HG03159 (cell line): ENCODE results near the gene DNMBP.

ENCODE experiments used
- ATAC-seq: cut with Tn5 transposase; IDR thresholded peaks from one replicate; pipeline ENCODE4 v1.9.1; 2021; ENCODE audit warnings: mild to moderate bottlenecking, moderate library complexity; ENCODE audit not compliant: unreplicated experiment

DNMBP gene

DNA sequence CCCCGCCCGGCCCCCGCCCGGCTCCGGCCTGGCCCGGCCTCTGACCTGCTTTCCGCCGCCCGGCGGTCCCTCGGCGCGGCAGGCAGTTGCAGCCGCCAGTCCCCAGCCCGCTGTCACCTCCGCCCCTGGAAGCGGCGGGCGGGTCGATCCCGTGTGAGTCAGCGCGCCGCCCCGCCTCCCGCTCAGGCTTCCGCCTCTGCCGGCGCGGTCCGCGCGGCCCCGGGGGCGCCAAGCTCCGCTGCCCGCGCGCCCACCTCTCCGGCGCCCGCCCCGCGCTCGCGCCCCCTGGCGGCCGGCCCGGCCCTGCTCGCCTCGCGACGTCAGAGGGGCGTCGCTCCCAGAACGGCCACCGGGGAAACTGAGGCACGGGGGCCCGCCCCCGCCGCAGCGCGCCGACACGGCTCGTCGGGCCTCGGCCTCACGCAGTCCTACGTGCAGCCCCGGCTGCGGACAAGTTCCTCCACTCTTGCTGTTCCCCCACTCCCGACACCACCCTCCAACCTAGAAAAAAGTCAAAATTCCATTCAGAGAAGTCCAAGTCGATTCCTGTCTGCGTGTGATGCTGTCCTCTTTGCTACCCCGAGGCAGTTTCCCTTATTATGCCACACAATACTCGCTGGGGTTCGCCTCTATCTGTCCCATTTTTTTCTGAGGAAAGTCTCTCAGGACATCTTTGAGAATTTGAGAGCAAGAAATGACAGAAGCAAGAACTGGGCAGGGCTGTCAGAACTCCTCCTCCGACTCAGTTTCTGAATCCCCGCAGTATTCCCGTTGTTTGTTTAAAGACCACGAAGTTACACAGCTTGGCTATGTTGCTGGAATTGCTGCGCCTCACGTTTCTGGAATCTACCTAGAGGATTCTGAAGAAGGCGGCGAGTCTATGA is at the start of gene DNMBP:
Gene DNMBP, minus strand, starts transcription at position 155 of the 884 bp plus-strand sequence. CDS start 37,823 bp downstream, outside the sequence.
- ATAC-seq, result peak; percentile 57

DNA sequence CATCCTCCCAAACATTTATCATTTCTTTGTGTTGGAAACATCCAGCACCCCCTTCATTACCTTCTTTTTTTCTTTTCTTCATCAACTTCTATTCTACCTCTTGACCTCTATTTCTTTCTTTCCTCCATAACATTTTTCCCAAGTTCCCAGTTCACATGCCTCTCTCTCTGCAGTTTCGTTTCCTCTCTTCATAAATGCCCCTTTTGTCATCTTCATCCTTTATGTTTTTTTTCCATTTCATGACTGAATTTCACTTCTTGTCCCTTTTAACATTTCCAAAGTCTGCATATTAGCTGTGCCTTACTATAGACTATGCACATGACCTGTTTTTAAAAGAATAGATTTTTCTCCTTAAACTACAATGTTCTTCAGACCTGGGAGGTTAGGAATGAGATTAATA is 48.2 kb upstream of the DNMBP start:
- ATAC-seq, result no peak

GRCh38 chr10:100053686-100054460 is 44.1 kb upstream of the DNMBP start:
- no peak for ATAC-seq

DNA sequence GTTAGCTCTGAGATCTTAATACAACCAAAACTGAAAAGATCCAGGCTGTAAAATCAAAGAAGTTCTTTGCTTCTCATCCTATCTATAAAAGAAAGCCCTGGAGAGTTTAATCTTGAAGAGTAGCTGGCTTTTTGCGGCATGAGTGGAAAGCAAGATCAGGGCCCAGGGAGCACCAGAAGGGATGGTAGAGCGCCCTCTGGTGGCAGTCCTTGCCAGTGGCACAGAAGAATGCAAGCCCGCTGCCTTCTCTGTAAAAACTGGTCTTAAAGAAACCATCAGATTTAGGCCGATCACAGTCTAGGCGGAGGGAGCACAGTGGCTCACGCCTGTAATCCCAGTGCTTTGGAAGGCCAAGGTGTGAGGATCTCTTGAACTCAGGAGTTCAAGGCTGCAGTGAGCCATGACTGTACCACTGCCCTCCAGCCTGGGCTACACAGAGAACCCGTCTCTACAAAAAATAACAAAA is 36.3 kb upstream of the DNMBP start:
- ATAC-seq, result peak; percentile 73

DNA sequence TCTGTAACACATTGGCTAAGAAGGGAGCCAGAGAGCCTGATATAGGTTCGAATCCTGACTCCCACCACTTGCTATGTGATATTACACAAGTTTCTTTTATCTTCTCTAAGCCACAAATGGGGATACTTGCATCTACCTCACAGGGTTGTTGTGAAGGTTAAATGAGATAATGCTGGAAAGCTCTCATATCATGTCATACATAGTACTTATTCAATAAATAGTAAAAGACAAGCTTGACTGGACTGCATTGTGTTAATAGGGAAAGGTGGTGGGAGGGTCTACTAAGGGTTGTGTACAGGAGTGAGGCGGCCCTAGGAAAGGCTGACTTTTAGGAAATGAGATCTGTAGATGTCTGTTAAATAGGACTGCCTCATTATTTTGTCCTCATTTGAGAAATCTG is 35.8 kb upstream of the DNMBP start:
- no peak for ATAC-seq

DNA sequence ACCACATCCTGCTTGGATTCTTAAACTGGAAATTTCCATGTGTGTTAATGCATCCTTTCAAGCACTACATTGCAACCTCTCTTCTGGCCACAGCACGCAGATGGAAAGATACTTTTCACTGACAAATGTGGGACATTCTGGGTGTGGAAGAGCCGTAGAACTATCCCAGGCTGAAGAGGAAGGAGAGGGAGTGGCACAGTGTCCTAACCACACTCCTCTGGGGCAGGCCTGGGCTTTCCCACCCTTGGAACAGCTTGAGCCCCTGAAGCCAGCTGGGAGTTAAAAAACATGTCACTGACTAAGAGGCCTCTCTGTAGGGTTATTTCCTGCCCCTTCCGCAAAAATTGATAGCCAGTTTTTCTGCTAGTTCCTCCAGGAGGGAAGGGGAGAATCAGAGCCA is 34.0 kb upstream of the DNMBP start:
- ATAC-seq, result no peak

GRCh38 chr10:100043344-100043743 is 33.6 kb upstream of the DNMBP start:
- ATAC-seq, result no peak

DNA sequence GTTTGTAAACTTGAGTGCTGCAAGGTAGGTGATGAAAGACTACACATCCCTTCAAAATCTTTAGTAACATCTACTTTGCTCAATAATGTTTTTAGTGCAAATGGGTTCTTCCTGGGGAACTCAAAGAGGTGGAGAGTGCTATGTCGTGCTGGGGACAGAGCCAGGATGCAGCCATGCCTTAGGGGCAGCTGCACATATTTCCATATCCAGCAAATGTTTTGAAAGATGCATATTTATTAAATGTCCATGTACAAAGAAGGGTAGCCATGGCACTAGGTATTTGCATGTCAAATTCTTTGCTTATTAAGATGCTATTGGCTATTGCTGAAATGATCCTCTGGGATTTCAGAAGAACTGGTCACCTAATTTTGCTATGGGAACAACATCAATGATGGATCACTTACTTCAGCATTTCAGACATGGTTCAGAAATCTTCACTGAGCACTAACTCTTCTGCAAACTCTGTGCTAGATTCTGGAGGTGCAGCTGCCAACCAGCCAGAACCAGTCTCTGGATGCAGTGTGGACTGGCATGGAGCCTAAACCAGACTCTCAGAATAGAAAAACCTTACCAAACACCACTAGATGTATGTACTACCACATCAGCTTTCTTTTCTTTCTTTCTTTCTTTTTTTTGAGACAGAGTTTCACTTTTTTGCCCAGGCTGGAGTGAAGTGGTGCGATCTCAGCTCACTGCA is 31.7 kb upstream of the DNMBP start:
- no peak for ATAC-seq

- ATAC-seq, result no peak
These were observed 28.9 kb upstream of the DNMBP start for GRCh38 chr10:100038561-100039071.

GRCh38 chr10:100037758-100038315 is 28.1 kb upstream of the DNMBP start:
- ATAC-seq, result no peak

DNA sequence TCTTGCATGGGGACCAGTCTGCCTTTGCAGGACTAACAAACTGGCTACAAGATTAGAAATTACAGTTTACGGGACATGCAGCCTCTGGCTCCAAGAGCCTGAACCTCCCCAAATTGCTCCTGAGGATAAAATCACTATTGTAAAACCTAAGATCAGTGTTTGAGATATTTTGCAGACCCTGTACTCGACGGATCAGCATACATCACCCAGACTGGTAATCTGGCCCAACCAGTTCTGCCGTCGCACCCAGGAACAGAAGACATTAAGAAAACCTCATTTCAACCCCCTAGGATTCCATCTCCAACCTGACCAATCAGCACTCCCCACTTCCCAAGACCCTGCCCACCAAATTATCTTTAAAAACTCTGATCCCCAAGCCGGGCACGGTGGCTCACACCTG is 27.1 kb upstream of the DNMBP start:
- ATAC-seq, result no peak

DNA sequence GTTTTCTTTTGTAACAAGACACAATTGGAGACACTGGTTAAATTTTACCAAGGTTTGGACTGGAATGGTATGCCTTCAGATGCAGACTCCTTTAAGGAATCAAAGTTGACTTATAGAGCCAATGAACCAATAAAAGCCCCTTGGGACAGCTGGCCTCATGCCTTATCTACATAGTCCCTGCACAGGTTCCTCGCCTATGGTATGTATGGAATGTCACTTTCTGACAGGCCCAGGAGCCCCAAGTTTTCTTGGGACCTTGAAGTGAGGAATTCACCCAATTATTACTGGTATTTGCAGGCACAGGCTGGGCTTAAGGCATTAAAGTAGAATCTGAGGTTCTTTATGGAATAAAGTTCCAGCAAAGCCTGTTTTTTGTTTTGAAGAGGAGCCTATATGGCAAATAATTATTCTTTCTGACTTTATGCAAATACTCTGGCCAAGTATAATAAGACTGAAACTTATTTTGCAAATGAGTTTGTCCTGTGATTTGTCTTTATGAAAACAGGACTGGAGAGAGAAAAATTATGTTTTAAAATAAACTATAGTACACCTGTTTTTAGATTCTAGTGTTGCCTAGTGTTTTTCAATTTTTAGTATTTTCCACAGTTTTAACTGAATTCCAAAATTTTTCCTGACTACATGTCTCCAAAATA is 24.1 kb upstream of the DNMBP start:
- ATAC-seq, result no peak

DNA sequence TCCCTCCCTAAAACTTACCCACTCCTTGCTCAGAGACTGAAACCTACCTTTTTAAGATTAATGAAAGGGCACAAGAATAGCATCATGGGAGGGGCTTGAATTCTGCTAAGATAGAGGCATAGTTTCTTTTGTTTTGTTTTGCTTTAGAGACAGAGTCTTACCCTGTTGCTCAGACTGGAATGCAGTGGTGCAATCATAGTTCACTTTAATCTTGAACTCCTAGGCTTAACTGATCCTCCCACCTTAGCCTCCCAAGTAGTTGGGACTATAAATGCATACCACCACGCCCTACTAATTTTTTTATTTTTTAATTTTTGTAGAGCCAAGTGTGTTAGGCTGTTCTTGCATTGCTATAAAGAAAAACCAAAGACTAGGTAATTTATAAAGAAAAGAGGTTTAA is 17.7 kb upstream of the DNMBP start:
- no peak for ATAC-seq

GRCh38 chr10:100025576-100025975 is 15.8 kb upstream of the DNMBP start:
- no peak for ATAC-seq

- no peak for ATAC-seq
These were observed 15.0 kb upstream of the DNMBP start for GRCh38 chr10:100024748-100025147.

DNA sequence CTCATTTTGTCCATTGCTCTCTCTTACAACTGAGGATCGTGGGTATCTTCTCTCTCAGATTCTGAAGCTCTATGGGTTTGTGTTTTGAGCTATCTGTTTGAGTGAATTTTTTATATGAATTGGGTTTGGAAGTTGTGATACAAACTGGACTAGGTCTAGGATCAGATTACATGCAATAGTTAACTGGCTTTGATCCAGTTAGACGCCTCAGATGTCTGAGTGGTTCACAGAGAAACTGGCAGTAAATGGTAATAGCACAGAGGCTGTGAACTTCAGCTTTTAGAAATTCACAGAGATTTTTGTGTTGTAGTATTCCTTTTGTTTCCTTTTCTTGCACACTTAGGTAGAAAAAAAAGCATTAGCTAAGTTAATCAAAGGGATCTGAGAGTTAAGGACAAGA is 12.7 kb upstream of the DNMBP start:
- no peak for ATAC-seq

DNA sequence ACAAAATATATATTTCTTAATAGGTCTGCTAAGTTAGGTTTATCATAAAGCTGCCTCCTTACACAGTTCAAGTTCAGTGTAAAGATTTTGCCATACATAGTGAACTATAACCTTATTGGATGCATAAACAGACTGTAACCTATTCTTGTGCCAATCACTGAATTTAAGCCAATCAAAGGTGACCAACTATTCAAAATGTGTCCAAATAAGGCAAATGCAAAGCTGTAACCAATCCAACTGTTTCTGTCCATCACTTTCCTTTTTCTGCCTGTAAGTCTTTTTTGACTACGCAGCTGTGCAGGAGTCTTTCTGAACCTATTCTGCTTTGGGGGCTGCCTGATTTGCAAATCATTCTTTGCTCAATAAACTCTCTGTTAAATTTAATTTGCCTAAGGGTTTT is 11.6 kb upstream of the DNMBP start:
- ATAC-seq, result no peak

DNA sequence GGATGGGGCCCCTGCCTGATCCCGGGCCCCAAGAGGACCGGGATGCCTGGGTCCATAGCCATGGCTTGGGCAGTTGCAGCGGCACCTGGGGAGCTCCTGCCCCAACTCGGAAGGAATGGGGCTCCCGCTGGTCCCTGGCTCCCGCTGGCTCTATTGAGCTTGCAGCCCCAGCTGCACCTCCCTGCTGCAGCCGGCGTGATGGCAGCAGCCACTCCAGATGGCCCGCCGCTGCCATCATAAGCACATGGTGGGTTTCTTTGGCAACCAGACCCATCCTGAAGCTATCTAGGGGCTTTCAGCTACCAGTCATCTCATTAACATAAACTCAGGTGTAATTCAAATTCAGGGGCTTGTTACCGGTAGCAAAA is 11.1 kb upstream of the DNMBP start:
- no peak for ATAC-seq

DNA sequence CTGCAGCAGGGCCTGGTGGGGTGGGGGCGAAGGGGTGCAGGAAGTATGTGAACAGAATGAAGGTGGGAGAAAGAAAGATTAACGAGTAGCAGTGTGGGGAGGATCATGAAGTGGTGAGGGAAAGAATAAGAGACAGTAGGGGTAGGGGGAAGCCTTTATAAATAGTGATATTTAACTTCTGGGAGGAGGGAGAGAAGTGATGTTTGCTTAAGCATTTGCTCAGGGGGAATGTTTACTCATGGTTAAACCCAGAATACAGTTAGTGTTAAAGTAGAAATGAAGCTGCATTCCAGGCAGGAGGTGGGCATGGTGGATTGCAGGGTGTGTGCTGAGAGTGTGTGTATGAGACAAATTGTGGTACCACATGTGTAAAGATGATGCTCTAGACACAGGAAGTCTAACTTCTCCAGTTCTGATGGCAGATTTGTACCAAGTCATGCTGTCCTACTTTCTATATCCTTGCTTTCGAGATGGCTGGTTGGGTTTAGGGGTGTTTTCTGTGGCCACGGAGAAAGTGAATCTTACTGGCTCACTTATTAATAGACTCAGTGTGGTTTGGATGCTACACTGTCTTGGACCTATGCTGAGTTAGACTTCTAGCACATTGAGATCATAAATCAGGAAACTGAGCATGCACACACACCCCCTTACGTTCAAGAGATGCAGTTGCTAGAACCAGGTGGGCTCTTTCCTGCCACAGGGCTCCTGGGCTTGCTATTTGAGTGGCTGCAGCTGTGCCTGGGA is 10.6 kb upstream of the DNMBP start:
- peak; percentile 92 for ATAC-seq

DNA sequence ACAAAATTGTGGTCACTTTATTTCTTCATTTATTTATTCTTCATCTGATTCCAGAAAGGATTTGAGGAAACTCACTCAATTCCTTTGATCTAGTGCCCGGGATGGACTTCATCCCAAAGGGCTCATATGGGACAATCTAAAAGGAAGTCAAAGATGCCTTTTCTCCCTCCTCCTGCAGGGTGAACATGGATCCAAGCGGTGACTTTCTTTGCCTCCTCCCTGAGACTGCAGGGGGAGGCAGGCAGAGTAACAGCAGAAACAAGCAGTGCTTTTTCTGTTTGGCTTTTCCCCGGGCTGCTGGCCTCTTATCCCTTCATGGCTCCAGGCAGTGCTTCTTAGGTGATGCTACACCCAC is 10.0 kb upstream of the DNMBP start:
- no peak for ATAC-seq
